ENCODE results near the gene LEMD2.

The LEMD2 gene

GRCh38 chr6:33742837-33743236 lies 46.1 kb downstream of the LEMD2 start:
- no peak for DNase-seq (ENCODE audit: extremely low read depth in 1 of 2, low read depth in 1 of 2)

DNA sequence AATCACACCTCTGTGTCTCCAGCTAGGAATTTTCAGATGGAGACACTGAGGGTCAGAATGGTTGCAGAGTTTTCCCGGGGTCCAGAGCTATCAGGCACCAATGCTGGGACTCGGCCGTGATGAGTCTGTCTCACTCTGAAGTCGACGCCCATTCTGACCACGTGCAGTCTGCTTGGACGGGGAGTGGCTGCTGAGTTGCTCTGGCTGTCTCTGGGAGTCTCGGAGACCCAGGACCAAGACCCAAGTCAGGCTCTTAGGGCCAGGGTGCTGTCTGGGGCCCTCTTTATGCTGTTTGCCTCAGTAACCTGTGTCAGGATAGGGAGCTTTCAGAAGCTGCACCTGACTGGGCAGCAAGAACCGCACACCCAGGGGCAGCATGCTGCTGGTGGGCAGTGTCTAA lies 46.8 kb downstream of the LEMD2 start:
- no peak for DNase-seq (ENCODE audit: extremely low read depth in 1 of 2, low read depth in 1 of 2)

DNA sequence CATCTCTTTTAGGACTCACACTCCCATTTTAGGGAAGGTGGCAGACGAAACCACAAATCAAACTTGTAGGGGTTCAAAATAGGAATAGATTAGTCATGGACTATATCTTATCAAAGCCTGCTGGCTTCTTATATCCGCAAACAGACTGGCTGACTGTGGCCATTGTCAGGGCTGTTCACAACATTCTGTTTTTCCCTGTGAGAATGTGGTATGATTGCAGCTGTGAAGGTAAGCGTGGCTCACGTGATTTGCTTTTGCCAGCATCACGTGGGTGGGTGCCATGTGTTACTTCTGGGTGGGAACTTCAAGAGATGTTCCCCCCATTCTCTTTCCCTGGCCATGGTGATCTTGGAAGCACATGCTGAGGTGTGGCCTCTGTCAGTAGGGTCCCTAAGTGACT lies 48.1 kb downstream of the LEMD2 start:
- DNase-seq (ENCODE audit: extremely low read depth in 1 of 2, low read depth in 1 of 2), result no peak

DNA sequence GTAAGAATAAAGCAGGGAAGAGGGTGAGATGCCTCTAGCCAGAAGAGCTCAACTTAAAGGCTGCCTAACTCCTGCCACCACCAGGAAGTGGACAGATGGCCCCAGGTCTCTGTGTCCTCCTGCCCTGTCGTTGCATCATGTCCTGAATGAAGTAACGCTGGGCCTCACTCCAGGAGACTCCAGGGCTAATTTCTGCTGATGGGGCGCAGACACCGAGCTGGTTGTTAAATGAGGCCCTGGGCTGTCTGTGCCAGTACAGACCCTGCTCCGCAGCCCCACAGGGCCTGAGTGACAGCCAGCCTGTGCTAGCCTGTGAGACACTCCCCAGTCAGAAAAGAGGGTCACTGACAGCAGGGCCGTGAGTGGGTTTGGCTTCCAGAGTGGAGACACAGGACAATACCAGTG lies 48.7 kb downstream of the LEMD2 start:
- no peak for DNase-seq (ENCODE audit: extremely low read depth in 1 of 2, low read depth in 1 of 2)

GRCh38 chr6:33739571-33739970 lies 49.4 kb downstream of the LEMD2 start:
- DNase-seq (ENCODE audit: extremely low read depth in 1 of 2, low read depth in 1 of 2), result no peak

- DNase-seq (ENCODE audit: extremely low read depth in 1 of 2, low read depth in 1 of 2), result no peak
Observed at GRCh38 chr6:33738879-33739278, 50.1 kb downstream of the LEMD2 start.

- no peak for DNase-seq (ENCODE audit: extremely low read depth in 1 of 2, low read depth in 1 of 2)
Observed at GRCh38 chr6:33738153-33738552, 50.8 kb downstream of the LEMD2 start.

- DNase-seq (ENCODE audit: extremely low read depth in 1 of 2, low read depth in 1 of 2), result no peak
Observed at GRCh38 chr6:33737267-33738026, 51.5 kb downstream of the LEMD2 start.

DNA sequence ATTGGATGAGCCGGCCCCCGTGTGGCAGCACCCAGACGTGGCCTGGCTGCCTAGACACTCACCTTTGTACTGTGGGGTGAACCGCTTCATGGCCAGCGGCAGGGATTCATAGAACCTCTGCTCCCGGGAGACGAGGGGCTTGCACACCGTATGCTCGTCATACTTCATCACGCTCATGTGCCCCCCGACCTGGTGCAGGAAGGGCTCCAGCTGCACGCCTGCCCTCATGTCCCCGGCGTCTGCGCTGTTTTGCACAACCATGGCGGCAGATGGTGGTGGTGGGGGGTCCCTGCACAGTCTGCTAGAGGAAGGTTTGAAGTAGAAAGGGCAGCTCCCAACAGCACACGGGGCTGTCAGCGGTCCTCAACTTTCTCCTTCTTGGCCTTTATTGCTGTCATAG lies 53.7 kb downstream of the LEMD2 start:
- DNase-seq (ENCODE audit: extremely low read depth in 1 of 2, low read depth in 1 of 2), result no peak

GRCh38 chr6:33733709-33734007 lies 55.3 kb downstream of the LEMD2 start:
- no peak for DNase-seq (ENCODE audit: extremely low read depth in 1 of 2, low read depth in 1 of 2)

DNA sequence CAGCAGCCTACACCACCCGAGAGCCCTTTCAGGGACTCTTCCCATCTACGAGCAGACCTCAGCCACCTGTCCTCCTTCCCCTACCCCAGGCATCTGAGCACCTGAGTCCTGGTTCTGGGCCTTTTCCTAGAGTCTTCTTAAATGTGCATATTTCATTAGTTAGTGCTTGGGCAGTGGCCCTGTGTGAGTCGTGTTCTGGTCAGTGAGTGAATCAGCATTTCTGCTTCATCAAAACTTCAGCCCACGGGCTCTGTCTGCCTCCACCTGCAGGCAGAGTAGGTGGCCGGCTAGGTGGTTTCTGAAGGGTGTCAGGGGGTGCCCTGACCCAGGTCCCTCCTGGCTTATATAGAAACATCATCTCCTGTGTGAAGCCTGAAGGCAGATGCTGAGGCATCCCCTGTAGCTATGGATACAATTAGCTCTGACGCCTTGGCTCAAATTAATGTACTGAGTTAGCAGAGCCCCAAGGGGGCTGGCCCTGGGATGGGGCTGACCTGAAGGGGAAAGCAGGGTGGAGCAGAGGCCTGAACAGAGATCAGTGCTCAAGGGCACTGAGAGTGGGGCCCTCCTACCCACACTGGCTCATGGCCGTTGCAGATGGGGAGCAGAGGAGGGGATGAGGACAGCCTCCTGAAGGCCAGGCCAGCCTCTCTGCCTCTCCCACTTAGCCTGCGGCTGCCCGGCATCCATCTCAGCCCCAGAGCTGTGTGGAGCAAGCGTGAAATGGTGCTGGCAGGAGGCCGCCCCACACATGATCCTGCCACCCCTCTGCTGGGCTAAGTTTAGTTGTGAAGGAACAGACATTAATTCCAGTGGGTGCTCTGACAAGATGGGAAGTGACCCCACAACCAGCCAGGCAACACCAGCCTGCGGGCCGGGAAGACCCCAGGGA lies 55.9 kb downstream of the LEMD2 start:
- no peak for DNase-seq (ENCODE audit: extremely low read depth in 1 of 2, low read depth in 1 of 2)

DNA sequence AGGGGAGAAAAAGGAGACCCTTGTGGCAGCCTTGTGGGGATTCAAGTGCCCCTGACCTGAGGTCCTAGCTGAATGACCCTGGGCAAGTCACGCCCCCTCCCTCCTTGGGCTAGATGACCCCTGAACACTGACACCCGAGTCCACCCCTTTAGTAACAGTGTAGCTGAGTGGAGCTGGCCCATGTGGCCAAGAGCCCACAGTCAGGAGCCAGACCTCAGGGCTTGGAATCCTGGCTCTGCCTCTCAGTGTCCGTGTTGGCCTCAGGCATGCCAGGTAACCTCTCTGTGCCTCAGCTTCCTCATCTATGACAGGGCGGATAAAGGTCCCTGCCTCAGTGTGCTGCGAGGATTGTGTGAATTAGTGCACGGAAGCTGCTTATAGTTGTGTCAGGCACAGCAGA lies 56.5 kb downstream of the LEMD2 start:
- no peak for DNase-seq (ENCODE audit: extremely low read depth in 1 of 2, low read depth in 1 of 2)

DNA sequence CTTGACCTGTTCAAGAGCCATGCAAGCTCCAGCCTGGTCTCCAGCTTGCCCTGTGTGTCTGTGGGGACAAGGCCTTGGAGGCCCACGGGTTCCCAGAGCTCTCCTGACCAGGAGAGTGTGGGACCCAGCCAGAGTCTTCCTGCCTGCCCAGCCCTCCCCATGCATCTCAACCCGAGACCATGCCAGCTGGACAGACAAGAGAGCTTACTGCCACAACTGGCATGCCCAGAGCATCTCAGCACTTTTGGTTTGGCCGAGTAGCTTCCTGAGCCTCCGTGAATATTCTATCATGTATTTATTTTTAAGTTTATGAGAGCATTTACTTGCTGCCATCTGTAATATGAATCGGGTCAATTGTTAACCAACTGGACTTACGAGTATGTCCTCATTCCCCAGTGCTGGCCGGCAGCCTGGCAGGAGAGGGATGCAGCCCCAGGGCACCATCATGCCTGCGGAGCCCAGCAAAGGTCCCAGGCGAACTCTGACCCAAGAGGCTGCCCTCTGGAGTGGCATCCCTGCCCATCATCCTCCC lies 57.1 kb downstream of the LEMD2 start:
- no peak for DNase-seq (ENCODE audit: extremely low read depth in 1 of 2, low read depth in 1 of 2)

- no peak for DNase-seq (ENCODE audit: extremely low read depth in 1 of 2, low read depth in 1 of 2)
Observed at GRCh38 chr6:33731035-33731434, 57.9 kb downstream of the LEMD2 start.

DNA sequence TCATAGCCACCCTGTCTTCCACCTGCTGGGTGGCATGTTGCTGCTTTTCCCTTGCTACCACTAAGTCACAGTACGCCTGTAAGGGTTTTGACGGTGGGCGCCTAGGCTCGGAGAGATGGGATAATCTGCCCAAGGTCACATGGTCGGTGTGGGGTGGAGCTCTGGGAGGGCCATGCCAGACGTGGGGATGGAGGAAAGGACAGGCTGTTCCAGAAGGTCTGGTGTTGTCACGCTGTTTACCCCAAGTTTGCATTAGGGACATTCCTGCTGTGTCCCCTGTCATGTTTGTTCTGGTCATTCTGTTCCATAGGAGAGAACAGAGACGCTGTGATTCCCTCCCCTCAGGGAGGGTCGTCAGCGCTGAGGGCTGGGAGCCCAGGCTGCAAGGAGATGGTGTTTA lies 58.3 kb downstream of the LEMD2 start:
- no peak for DNase-seq (ENCODE audit: extremely low read depth in 1 of 2, low read depth in 1 of 2)

DNA sequence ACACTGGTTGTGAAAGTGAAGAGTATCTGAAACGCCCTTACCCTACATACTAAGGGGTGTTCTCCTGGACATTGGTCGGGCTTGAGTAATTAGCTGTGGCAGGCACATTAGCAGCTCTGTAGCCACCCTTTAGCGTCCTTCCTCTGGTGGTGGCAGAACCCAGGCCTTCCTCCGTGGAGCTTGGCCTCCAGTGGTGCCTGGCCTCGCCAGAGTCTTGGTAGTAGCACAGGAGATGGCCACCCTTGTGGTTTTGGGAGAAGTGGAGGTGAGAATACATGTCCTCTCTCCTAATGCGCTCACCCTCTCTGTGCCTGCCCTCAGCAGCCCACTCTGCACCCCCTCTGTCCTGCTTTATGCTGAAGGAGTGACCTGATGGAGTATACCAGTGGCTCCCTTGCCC lies 59.9 kb downstream of the LEMD2 start:
- no peak for DNase-seq (ENCODE audit: extremely low read depth in 1 of 2, low read depth in 1 of 2)

- DNase-seq (ENCODE audit: extremely low read depth in 1 of 2, low read depth in 1 of 2), result no peak
Observed at GRCh38 chr6:33728438-33728837, 60.5 kb downstream of the LEMD2 start.

GRCh38 chr6:33727932-33728331 lies 61.0 kb downstream of the LEMD2 start:
- DNase-seq (ENCODE audit: extremely low read depth in 1 of 2, low read depth in 1 of 2), result no peak

DNA sequence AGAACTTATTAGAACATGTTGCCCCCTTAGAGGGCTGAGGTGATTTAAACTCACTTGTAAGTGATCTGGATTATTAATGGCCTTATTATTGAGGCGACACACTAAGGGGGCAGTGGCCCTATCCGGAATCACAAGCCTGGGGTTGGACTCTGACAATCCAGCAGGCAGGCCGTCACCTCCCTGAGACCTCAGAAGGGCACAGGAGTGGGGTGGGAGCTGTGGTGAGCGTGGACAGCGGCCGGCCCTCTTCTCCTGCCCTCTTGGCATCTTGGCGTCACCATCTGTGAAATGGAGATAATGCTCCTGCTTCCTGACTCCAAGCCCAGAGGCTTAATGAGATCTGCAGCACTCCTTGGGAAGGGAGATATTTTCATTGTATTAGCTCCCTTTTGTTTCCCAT lies 61.8 kb downstream of the LEMD2 start:
- DNase-seq (ENCODE audit: extremely low read depth in 1 of 2, low read depth in 1 of 2), result no peak

DNA sequence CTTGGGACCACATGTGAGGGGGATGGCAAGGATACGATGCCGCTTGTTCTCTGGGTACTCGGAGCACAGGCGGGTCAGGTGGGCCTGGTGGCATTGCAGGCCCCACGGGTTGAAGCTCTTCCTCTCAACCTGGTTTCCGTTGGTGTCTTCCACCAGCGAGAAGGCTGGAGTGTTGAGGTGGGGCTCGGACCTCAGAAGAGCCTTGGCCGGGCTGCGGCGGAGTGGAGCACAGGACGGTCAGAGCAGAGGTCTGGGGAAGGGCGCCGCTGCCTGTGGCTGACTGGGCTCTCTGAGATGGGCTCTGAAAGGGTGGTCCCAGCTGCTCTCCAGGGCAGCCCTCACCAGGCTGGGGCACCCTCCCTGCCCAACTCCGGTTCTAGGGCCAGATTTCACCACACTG lies 62.2 kb downstream of the LEMD2 start:
- no peak for DNase-seq (ENCODE audit: extremely low read depth in 1 of 2, low read depth in 1 of 2)

DNA sequence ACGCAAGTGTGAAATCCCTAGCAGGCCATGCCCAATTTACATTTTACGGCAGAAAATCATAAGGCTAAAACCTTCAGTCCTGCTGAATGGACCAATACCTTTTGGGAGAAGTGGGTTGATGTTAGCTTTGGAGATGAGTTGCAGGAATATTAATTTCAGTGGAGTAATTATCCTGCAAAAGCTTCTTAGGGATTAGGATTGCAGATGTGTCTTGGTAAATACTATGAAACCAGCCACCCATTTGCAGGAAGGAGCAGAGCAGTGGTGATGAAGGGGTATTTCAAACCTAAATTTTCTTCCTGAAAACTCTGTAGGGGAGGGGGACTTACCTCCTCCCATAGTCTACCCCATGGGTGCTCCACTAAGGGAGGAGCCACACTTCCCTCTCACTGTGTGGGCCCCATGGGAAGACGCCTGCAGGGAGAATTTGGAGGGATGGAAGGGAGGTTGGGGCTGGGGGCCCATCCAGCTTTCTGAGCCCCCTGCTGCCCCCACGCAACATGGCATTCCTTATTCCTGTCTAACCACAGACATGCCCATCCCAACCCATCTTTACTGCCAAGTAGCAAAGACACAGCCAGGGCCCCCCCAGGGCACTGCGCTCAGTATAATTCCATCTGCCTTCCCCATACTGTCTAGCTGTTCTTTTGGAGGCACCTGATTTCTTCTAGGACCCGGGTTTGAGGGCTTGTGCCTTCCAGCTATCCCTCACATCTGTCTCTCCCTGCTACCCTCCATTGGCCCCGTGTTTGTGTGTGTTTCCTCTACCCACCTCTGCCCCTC lies 62.8 kb downstream of the LEMD2 start:
- DNase-seq (ENCODE audit: extremely low read depth in 1 of 2, low read depth in 1 of 2), result no peak

Data from stimulated activated CD8-positive, alpha-beta memory T cell treated with anti-CD3 and anti-CD28 coated beads, Interleukin-7, amount 100 ng/mL, for 48 hours (primary cell).